Mucosa of descending colon (tissue), 3 donors: ENCODE results near the gene CADM1. TPM values are rescaled to one million over a fixed set of nuclear protein-coding genes. Genes with fewer than 3 reads are reported as not detected.
"Not testable (repeated sequence)": the region's sequence is repeated elsewhere in the genome, so short reads cannot be mapped to it uniquely, and the experiment has no call there.

ENCODE experiments used
- ATAC-seq: fragments of 200-7000 bp; cut with Tn5 transposase; one replicate; pipeline ENCODE4 v1.9.1; 2020; ENCODE audit warnings: mild to moderate bottlenecking, moderate library complexity
- DNase-seq, 3 donors: peaks; one replicate each; pipeline ENCODE4 v3.0.0-alpha.2; 2020
- H3K36me3 ChIP-seq: fragments of 200-600 bp; one replicate; pipeline ENCODE4 v1.8.0; 2021; ENCODE audit warnings: low read depth, mild to moderate bottlenecking
- H3K4me1 ChIP-seq: fragments of 200-600 bp; one replicate; pipeline ENCODE4 v1.8.0; 2021; ENCODE audit warnings: low read depth, mild to moderate bottlenecking
- H3K4me3 ChIP-seq: fragments of 200-600 bp; one replicate; pipeline ENCODE4 v1.8.0; 2021; ENCODE audit warnings: mild to moderate bottlenecking
- H3K9me3 ChIP-seq: fragments of 200-600 bp; one replicate; pipeline ENCODE4 v1.8.0; 2021; ENCODE audit warnings: mild to moderate bottlenecking
- CTCF ChIP-seq: fragments of 200-600 bp; IDR thresholded peaks from one replicate; pipeline ENCODE4 v1.8.0; 2022; ENCODE audit warnings: antibody characterized with exemption, mild to moderate bottlenecking
- intact Hi-C, 2 donors: fragments of 100-400 bp; cut with DNase I in 1 of 2; cut with micrococcal nuclease in 1 of 2; formaldehyde crosslinking; loops; one replicate each; pipeline versions ENCODE4 v1.11.0 to v1.11.1; 2022; cut with DNase I, micrococcal nuclease
- total RNA-seq, 3 donors: library from RNA; stranded (reverse); fragmentation: NEBNext Ultra II Directional in 2 of 3; extraction: Animal tissue kit (Norgen Biotek cat#: 25700) in 2 of 3; gene quantifications; one replicate each; pipeline versions ENCODE4 v1.2.1 to v1.2.4, GENCODE V29; 2021 to 2023
- donor health status: DM: no; HTN: no; CAD: no; lungs with moderate emphysema.
- donor health status: DM: no; HTN: no; CAD: no.
- donor health status: DM: no; HTN: yes; CAD: no.

Gene CADM1
- total RNA-seq, 3 donors from 2014 or later = 4.3 to 20.2 (median 7.2) TPM

- H3K36me3 ChIP-seq = no peaks in the 10 kb centered on the region
- no peak overlapping the region for H3K4me3 ChIP-seq
- intact Hi-C loops = no loop called here
- H3K9me3 ChIP-seq = no peaks in the 10 kb centered on the region
- ATAC-seq (no peak), DNase-seq (no peak)
- no peak for TF ChIP-seq CTCF
- H3K4me1 ChIP-seq = no peaks in the 10 kb centered on the region
These were observed 28.7 kb downstream of the CADM1 start for GRCh38 chr11:115475564-115475963.

GRCh38 chr11:115474306-115474705 is 29.9 kb downstream of the CADM1 start:
- H3K36me3 ChIP-seq, H3K9me3 ChIP-seq, H3K4me1 ChIP-seq, H3K4me3 ChIP-seq, intact Hi-C loops, DNase-seq, ATAC-seq: not testable (repeated sequence)

DNA sequence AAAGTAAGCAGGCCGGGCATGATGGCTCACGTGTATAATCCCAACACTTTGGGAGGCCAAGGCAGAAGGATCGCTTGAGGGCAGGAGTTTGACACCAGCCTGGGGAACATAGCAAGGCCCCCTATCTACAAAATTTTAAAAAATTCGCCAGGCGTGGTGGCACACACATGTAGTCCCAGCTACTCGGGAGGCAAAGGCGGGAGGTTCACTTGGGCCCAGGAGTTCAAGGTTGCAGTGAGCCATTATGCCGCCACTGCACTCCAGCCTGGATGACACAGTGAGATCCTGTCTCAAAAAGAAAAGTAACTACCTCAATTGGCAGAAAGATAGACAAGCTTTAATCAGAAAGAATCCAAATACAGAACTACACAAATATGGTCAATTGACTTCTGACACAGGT is 31.0 kb downstream of the CADM1 start:
- no peaks in the 10 kb centered on the region for H3K9me3 ChIP-seq
- H3K4me3 ChIP-seq = no peak overlapping the region
- no peak for TF ChIP-seq CTCF
- intact Hi-C loops = no loop called here
- no peak for ATAC-seq
- no peak for DNase-seq
- H3K36me3 ChIP-seq = no peaks in the 10 kb centered on the region
- no peaks in the 10 kb centered on the region for H3K4me1 ChIP-seq

DNA sequence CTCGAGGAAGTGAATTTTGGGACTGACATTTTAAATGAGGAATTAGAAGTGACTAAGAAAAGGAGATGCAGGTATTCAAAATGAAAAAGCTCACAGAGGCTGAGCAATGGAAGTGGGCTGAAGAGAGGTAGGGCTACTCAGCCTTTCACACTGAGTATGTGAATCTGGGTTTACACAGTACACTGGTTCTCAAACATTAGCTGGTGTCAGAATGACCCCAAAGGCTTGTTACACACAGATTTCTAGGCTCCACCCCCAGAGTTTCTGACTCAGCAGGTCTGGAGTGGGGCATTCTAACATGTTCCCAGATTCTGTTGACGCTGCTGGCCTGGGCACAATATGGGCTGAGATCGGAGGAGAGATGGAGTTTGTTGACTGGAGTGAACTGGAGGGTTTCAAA is 32.8 kb downstream of the CADM1 start:
- TF ChIP-seq CTCF = no peak
- DNase-seq (no peak), ATAC-seq (no peak)
- intact Hi-C loops = no loop called here
- Histone ChIP-seq H3K36me3 (no peaks in the 10 kb centered on the region), H3K4me3 (no peak overlapping the region), H3K9me3 (no peaks in the 10 kb centered on the region), H3K4me1 (no peaks in the 10 kb centered on the region)

DNA sequence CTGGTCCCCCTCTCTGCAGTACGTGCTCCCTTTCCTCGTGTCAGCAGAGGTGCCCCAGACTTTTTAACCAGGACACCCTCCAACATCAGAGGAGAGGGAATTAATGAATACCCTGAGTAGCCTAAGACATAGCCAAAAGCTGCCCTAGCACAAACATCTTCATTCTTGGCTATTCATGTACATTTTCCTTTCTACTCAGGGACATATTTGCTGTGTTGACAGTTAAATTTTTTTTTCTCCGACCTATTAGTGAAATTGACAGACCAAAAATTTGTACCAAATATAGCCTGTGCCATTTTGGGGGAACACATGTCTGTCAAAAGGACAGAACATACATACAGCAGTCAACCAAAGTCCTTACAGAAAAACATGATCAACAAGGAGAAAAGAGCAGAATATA is 33.3 kb downstream of the CADM1 start:
- no peaks in the 10 kb centered on the region for H3K9me3 ChIP-seq
- TF ChIP-seq CTCF = no peak
- no peak for DNase-seq
- intact Hi-C loops = no loop called here
- H3K4me1 ChIP-seq = no peaks in the 10 kb centered on the region
- H3K36me3 ChIP-seq = no peaks in the 10 kb centered on the region
- no peak for ATAC-seq
- H3K4me3 ChIP-seq = no peak overlapping the region

DNA sequence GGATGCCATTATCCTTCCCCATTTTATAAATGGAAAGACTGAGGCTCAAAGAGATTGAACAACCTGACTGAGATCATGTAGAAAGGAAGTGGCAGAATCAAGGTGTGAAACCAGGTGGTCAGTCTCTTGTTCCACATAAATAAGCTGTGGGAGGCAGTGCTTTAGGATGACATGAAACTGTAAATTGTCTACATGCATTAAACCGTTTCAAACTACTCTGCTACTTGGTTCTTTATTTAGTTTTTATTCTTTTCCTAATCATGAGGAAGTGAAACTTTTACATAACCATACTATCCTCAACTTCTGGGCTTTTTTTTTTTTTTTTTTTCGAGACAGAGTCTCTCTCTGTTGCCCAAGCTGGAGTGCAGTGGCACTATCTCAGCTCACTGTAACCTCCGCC is 34.9 kb downstream of the CADM1 start:
- intact Hi-C loops = no loop called here
- H3K36me3 ChIP-seq = no peaks in the 10 kb centered on the region
- no peaks in the 10 kb centered on the region for H3K4me1 ChIP-seq
- DNase-seq = no peak
- H3K4me3 ChIP-seq = no peak overlapping the region
- no peak for ATAC-seq
- no peaks in the 10 kb centered on the region for H3K9me3 ChIP-seq
- TF ChIP-seq CTCF = no peak
